ENCODE data around the gene C4A. TPM values are rescaled to one million over a fixed set of nuclear protein-coding genes. Genes with fewer than 3 reads are reported as not detected.
"Not testable (repeated sequence)": the region's sequence is repeated elsewhere in the genome, so short reads cannot be mapped to it uniquely, and the experiment has no call there.

C4A gene
- total RNA-seq, 2 donors from 2014 or later = 152 to 175 TPM

GRCh38 chr6:31971279-31971992 is 10.4 kb upstream of the C4A start:
- H3K27me3 ChIP-seq = no peaks in the 10 kb centered on the region
- peak overlapping the region; percentile 80 to 82 for H3K4me3 ChIP-seq
- H3K36me3 ChIP-seq = peaks cover 42% of the 10 kb centered on the region
- TF ChIP-seq CTCF (IDR thresholded peaks at IDR 0.05) = no peak
- peak overlapping the region; percentile 96 to 98 for H3K27ac ChIP-seq
- no peaks in the 10 kb centered on the region for H3K9me3 ChIP-seq
- H3K4me1 ChIP-seq = peaks cover 0 to 34% of the 10 kb centered on the region in 2 donors
- DNase-seq (ENCODE audit: low spot score) = no peak

DNA sequence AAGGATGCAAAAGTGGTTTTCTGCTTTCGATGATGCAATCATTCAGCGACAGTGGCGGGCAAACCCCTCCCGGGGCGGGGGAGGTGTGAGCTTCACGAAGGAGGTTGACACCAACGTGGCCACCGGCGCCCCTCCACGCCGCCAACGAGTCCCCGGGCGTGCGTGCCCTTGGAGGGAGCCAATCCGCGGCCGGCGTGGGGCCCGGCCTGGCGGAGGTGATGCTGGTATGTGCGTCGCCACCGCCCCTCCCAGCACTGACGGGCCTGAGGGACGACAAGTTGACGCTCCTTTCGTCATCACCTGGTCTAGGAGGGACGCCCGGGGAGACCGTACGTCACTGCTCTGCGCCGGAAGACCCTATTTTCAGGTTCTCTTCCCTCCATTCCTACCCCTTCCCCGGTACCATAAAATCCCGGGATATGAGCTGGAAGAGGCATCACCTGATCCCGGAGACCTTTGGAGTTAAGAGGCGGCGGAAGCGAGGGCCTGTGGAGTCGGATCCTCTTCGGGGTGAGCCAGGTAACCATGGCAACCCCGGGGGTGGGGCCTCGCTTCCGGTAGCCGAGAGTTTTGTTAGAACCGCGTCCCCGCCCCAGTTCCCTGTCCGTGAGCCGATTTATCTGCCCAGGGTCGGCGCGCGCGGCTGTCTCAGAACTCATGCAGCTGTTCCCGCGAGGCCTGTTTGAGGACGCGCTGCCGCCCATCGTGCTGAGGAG is 9.7 kb upstream of the C4A start, which contains the start of gene DXO:
Gene DXO (minus strand): TSS at position 146 of the 716 bp plus-strand sequence. CDS start 463 bp downstream, outside the sequence.
- H3K27me3 ChIP-seq = no peaks in the 10 kb centered on the region
- H3K4me1 ChIP-seq = peaks cover 0 to 34% of the 10 kb centered on the region in 2 donors
- H3K4me3 ChIP-seq = peak within 1 kb of the TSS; percentile 80 to 82
- H3K9me3 ChIP-seq = no peaks in the 10 kb centered on the region
- no peak for TF ChIP-seq CTCF (IDR thresholded peaks at IDR 0.05)
- peak; percentile 97 for DNase-seq (ENCODE audit: low spot score)
- peak within 1 kb of the TSS; percentile 96 to 98 for H3K27ac ChIP-seq
- H3K36me3 ChIP-seq = peaks cover 35% of the 10 kb centered on the region

DNA sequence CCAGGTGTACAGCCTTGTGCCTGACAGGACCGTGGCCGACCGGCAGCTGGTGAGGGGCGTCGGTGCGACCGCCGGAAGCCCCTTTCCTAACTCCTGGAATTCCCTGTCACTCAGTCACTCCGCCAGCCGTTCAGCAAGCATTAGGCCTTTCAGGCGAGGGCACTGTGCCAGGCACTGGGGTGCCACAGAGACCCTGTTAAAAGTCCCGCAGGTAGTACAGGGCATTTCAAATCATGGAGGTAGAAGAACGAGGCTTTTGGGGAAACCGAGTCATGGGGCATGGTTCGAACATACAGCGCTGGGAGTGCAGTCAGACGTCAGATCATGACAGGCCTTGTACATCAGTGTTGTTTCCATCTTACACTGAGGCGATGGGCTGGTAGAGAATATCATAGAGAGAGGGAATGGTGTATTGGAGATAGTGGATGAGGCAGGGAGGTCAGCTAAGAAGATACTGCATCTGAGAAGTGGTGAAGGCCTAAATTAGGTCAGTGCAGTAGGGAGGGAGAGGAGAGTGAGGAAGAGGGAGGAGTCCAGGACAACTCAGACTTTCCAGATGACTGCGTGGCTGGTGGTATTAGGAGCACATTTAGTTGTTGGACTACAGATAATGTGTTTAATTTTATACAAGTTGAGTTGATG is 9.0 kb upstream of the C4A start:
- no peak for TF ChIP-seq CTCF (IDR thresholded peaks at IDR 0.05)
- no peaks in the 10 kb centered on the region for H3K27me3 ChIP-seq
- peaks cover 28% of the 10 kb centered on the region for H3K36me3 ChIP-seq
- peak overlapping the region; percentile 80 to 82 for H3K4me3 ChIP-seq
- H3K4me1 ChIP-seq = peaks cover 0 to 34% of the 10 kb centered on the region in 2 donors
- DNase-seq (ENCODE audit: low spot score) = no peak
- H3K9me3 ChIP-seq = no peaks in the 10 kb centered on the region
- peak overlapping the region; percentile 96 to 98 for H3K27ac ChIP-seq

DNA sequence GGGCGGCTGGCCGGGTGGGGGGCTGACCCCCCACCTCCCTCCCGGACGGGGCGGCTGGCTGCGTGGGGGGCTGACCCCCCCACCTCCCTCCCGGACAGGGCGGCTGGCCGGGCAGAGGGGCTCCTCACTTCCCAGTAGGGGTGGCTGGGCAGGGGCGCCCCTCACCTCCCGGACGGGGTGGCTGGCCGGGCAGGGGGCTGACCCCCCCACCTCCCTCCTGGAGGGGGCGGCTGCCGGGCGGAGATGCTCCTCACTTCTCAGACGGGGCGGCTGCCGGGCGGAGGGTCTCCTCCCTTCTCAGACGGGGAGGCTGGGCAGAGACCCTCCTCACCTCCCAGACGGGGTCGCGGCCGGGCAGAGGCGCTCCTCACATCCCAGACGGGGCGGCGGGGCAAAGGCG is 5.8 kb upstream of the C4A start:
- not testable (repeated sequence) for H3K4me3 ChIP-seq; DNase-seq (ENCODE audit: low spot score); H3K9me3 ChIP-seq; H3K27ac ChIP-seq; H3K27me3 ChIP-seq
- Histone ChIP-seq H3K36me3 (peaks cover 11% of the 10 kb centered on the region), H3K4me1 (peaks cover 0 to 20% of the 10 kb centered on the region in 2 donors)

DNA sequence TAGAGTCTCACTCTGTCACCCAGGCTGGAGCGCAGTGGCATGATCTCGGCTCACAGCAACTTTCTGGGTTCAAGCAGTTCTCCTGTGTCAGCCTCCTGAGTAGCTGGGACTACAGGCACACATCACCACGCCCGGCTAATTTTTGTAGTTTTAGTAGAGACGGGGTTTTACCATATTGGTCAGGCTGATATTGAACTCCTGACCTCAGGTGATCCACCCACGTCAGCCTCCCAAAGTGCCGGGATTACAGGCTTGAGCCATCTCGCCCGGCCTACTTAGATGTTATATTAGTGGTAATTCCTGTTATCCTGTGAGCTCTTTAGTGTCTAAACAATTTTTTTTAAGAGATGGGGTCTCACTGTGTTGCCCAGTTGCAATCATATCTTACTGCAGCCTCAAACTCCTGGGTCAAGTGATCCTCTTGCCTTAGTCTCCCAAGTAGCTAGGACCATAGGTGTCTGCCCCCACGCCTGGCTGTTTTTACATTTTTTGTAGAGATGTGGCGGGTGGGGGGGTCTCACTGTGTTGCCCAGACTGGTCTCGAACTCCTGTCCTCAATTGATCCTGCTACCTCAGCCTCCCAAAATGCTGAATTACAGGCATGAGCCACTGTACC is 3.9 kb upstream of the C4A start:
- no peaks in the 10 kb centered on the region for H3K9me3 ChIP-seq
- TF ChIP-seq CTCF (IDR thresholded peaks at IDR 0.05) = no peak
- DNase-seq (ENCODE audit: low spot score) = no peak
- no peaks in the 10 kb centered on the region for H3K27me3 ChIP-seq
- peaks cover 11% of the 10 kb centered on the region for H3K36me3 ChIP-seq
- H3K27ac ChIP-seq = no peak overlapping the region
- peaks cover 0 to 10% of the 10 kb centered on the region in 2 donors for H3K4me1 ChIP-seq
- no peak overlapping the region for H3K4me3 ChIP-seq

All from right atrium auricular region (tissue), 2 donors.